Measurements from ENCODE around the gene DPYD.

DPYD gene

GRCh38 chr1:97114842-97115241 is 806.0 kb downstream of the DPYD start:
- Mint-ChIP-seq H3K4me1 (ENCODE audit: low read depth) (no peaks in the 10 kb centered on the region), H3K4me3 (no peak overlapping the region), H3K36me3 (ENCODE audit: low read depth) (no peaks in the 10 kb centered on the region), H3K27ac (no peak overlapping the region), H3K27me3 (ENCODE audit: low read depth) (no peaks in the 10 kb centered on the region), H3K9me3 (no peaks in the 10 kb centered on the region)
- no peak for DNase-seq (ENCODE audit: low spot score)

GRCh38 chr1:97112442-97112841 is 808.4 kb downstream of the DPYD start:
- H3K9me3 Mint-ChIP-seq = no peaks in the 10 kb centered on the region
- no peaks in the 10 kb centered on the region for H3K27me3 Mint-ChIP-seq (ENCODE audit: low read depth)
- no peak overlapping the region for H3K4me3 Mint-ChIP-seq
- DNase-seq (ENCODE audit: low spot score) = no peak
- H3K27ac Mint-ChIP-seq = no peak overlapping the region
- H3K4me1 Mint-ChIP-seq (ENCODE audit: low read depth) = no peaks in the 10 kb centered on the region
- H3K36me3 Mint-ChIP-seq (ENCODE audit: low read depth) = no peaks in the 10 kb centered on the region

DNA sequence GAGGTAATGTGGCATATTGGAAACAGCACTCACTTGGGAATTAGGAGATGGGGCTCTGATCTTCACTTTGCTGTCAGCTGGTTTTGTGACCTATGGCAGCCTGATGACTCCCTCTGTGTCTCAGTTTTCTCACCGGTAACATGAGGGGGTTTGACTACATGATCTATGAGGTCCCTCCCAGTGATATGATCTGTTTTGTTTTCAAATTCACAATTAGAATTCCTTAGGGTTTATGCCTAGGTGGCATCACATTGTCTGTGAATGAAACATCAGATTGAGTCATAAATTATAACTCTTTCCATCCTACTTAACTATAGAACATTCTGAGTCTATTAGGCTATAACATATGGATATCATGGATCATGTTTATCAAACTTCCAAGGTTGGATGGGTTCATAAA is 812.7 kb downstream of the DPYD start:
- H3K27me3 Mint-ChIP-seq (ENCODE audit: low read depth) = no peaks in the 10 kb centered on the region
- H3K4me1 Mint-ChIP-seq (ENCODE audit: low read depth) = no peaks in the 10 kb centered on the region
- no peaks in the 10 kb centered on the region for H3K36me3 Mint-ChIP-seq (ENCODE audit: low read depth)
- H3K27ac Mint-ChIP-seq = no peak overlapping the region
- H3K4me3 Mint-ChIP-seq = no peak overlapping the region
- no peaks in the 10 kb centered on the region for H3K9me3 Mint-ChIP-seq
- no peak for DNase-seq (ENCODE audit: low spot score)

DNA sequence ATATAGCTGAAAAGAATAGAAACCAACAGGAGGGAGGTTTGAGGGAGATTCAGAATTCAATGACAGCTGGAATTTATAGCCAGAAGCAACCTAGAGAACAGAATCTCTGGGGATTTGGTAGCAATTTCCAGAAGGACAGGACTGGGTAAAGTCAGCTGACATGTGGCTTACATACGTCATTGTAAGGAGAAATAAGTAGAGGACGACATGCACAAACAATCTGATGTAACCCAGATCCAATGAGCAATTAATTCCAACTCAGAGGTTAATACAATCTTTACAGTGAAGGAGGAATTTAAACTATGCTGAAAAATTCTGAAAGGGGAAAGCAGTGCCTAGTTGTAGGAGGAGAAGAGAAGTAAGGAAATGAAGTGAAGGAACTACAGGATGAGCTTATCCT is 815.3 kb downstream of the DPYD start:
- no peak overlapping the region for H3K27ac Mint-ChIP-seq
- no peaks in the 10 kb centered on the region for H3K9me3 Mint-ChIP-seq
- no peaks in the 10 kb centered on the region for H3K36me3 Mint-ChIP-seq (ENCODE audit: low read depth)
- no peaks in the 10 kb centered on the region for H3K27me3 Mint-ChIP-seq (ENCODE audit: low read depth)
- no peaks in the 10 kb centered on the region for H3K4me1 Mint-ChIP-seq (ENCODE audit: low read depth)
- DNase-seq (ENCODE audit: low spot score) = no peak
- H3K4me3 Mint-ChIP-seq = no peak overlapping the region

DNA sequence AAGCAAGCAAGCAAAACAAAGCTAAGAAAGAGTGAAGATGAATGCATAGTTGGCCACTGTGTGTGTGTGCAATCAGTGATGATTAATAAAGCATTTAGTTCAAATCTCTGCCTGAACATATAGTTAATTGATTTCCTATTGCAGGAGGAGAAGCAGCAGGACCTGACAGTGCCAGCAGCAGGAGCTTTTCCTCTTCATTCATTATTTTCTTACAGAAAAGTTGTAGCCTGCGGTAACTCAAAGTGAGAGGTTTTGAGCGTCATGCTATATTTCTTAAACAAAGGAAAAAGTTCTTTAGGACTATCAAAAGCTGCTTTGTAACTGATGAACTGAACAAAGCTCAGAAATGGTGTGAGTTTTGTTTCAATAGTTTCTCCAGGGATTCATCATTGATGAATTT is 819.3 kb downstream of the DPYD start:
- H3K9me3 Mint-ChIP-seq = no peaks in the 10 kb centered on the region
- H3K4me1 Mint-ChIP-seq (ENCODE audit: low read depth) = no peaks in the 10 kb centered on the region
- DNase-seq (ENCODE audit: low spot score) = no peak
- H3K27me3 Mint-ChIP-seq (ENCODE audit: low read depth) = no peaks in the 10 kb centered on the region
- no peak overlapping the region for H3K27ac Mint-ChIP-seq
- H3K36me3 Mint-ChIP-seq (ENCODE audit: low read depth) = peaks cover 5% of the 10 kb centered on the region
- H3K4me3 Mint-ChIP-seq = no peak overlapping the region

GRCh38 chr1:97097404-97097925 is 823.4 kb downstream of the DPYD start:
- no peak for DNase-seq (ENCODE audit: low spot score)
- Mint-ChIP-seq H3K9me3 (no peaks in the 10 kb centered on the region), H3K36me3 (ENCODE audit: low read depth) (peaks cover 5% of the 10 kb centered on the region), H3K27me3 (ENCODE audit: low read depth) (no peaks in the 10 kb centered on the region), H3K4me1 (ENCODE audit: low read depth) (no peaks in the 10 kb centered on the region), H3K27ac (no peak overlapping the region), H3K4me3 (no peak overlapping the region)

DNA sequence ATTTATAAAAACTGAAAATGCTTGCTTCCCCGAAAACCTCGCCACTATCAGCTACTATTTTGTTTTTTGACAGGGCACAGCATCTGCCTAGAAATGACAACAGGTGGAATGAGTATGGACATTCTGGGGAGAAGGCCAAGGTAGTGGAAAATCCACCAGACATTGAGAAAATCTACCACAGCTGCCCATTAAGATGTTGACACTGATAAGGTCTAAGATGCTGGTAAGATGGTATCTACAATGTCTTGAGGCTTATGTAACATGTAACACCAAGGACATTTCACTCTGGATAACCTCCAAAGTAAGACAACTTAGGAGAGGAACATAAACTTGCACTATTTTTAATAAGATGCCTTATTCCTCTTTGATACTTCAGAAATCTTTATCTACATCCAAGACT is 825.1 kb downstream of the DPYD start:
- no peaks in the 10 kb centered on the region for H3K27me3 Mint-ChIP-seq (ENCODE audit: low read depth)
- H3K4me3 Mint-ChIP-seq = no peak overlapping the region
- H3K9me3 Mint-ChIP-seq = no peaks in the 10 kb centered on the region
- DNase-seq (ENCODE audit: low spot score) = no peak
- H3K36me3 Mint-ChIP-seq (ENCODE audit: low read depth) = peaks cover 5% of the 10 kb centered on the region
- no peaks in the 10 kb centered on the region for H3K4me1 Mint-ChIP-seq (ENCODE audit: low read depth)
- no peak overlapping the region for H3K27ac Mint-ChIP-seq

- no peaks in the 10 kb centered on the region for H3K9me3 Mint-ChIP-seq
- peaks cover 5% of the 10 kb centered on the region for H3K36me3 Mint-ChIP-seq (ENCODE audit: low read depth)
- H3K4me1 Mint-ChIP-seq (ENCODE audit: low read depth) = no peaks in the 10 kb centered on the region
- no peaks in the 10 kb centered on the region for H3K27me3 Mint-ChIP-seq (ENCODE audit: low read depth)
- H3K4me3 Mint-ChIP-seq = no peak overlapping the region
- DNase-seq (ENCODE audit: low spot score) = no peak
- H3K27ac Mint-ChIP-seq = no peak overlapping the region
These were observed 826.4 kb downstream of the DPYD start for GRCh38 chr1:97094247-97094972.

DNA sequence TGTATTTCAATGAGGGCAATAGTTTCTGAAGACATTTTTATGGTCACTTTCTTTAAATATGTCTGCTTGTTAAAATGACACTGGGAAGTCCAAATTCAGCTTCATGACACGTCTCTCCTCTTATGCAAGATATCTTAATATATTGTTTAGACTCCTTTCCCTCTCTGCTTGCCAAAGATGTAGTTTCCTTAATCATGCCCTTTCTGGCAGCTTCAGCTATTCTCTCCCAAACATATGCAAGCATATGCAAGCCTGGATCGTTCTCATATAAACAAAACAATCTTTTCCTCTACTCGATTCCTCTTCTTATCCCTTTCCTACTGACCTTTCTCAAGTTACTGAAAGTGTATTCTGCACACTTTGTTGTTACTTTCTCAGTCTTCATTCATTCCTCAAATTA is 827.1 kb downstream of the DPYD start:
- H3K36me3 Mint-ChIP-seq (ENCODE audit: low read depth) = peaks cover 5% of the 10 kb centered on the region
- DNase-seq (ENCODE audit: low spot score) = no peak
- H3K27ac Mint-ChIP-seq = no peak overlapping the region
- H3K9me3 Mint-ChIP-seq = no peaks in the 10 kb centered on the region
- H3K4me3 Mint-ChIP-seq = no peak overlapping the region
- no peaks in the 10 kb centered on the region for H3K4me1 Mint-ChIP-seq (ENCODE audit: low read depth)
- no peaks in the 10 kb centered on the region for H3K27me3 Mint-ChIP-seq (ENCODE audit: low read depth)

GRCh38 chr1:97092824-97093223 is 828.0 kb downstream of the DPYD start:
- Mint-ChIP-seq H3K4me3 (no peak overlapping the region), H3K36me3 (ENCODE audit: low read depth) (peaks cover 5% of the 10 kb centered on the region), H3K4me1 (ENCODE audit: low read depth) (no peaks in the 10 kb centered on the region), H3K27ac (no peak overlapping the region), H3K9me3 (no peaks in the 10 kb centered on the region), H3K27me3 (ENCODE audit: low read depth) (no peaks in the 10 kb centered on the region)
- DNase-seq (ENCODE audit: low spot score) = no peak

- H3K4me1 Mint-ChIP-seq (ENCODE audit: low read depth) = no peaks in the 10 kb centered on the region
- H3K4me3 Mint-ChIP-seq = no peak overlapping the region
- H3K27ac Mint-ChIP-seq = no peak overlapping the region
- H3K27me3 Mint-ChIP-seq (ENCODE audit: low read depth) = no peaks in the 10 kb centered on the region
- DNase-seq (ENCODE audit: low spot score) = no peak
- H3K9me3 Mint-ChIP-seq = no peaks in the 10 kb centered on the region
- H3K36me3 Mint-ChIP-seq (ENCODE audit: low read depth) = peaks cover under 1% of the 10 kb centered on the region
These were observed 829.2 kb downstream of the DPYD start for GRCh38 chr1:97091679-97092078.

- H3K27ac Mint-ChIP-seq = no peak overlapping the region
- no peaks in the 10 kb centered on the region for H3K36me3 Mint-ChIP-seq (ENCODE audit: low read depth)
- no peaks in the 10 kb centered on the region for H3K27me3 Mint-ChIP-seq (ENCODE audit: low read depth)
These were observed 829.6 kb downstream of the DPYD start for GRCh38 chr1:97091263-97091662.

DNA sequence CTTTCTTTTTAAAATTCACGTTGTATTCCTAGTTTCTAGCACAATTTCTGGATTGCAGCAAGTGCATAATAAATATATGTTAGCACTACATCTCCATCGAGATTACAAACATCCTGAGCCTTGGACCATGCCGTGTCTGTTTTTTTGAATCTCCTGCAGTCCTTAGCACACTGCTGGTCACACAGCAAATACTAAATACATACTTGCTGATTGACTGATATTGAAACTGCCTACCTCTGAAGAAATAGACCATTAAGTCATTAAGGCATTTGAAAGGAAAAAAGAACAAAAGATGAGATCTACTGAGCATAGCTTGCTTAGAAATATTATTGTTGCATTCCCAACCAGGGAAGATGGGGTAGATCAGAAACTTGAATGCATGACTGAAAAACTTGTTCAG is 830.1 kb downstream of the DPYD start:
- Mint-ChIP-seq H3K36me3 (ENCODE audit: low read depth) (no peaks in the 10 kb centered on the region), H3K27ac (no peak overlapping the region), H3K4me3 (no peak overlapping the region), H3K9me3 (no peaks in the 10 kb centered on the region), H3K27me3 (ENCODE audit: low read depth) (no peaks in the 10 kb centered on the region), H3K4me1 (ENCODE audit: low read depth) (no peaks in the 10 kb centered on the region)
- DNase-seq (ENCODE audit: low spot score) = no peak

More at GRCh38 chr1:97091263-97091662, 829.6 kb downstream of the DPYD start:
- Mint-ChIP-seq H3K4me1 (ENCODE audit: low read depth) (no peaks in the 10 kb centered on the region), H3K4me3 (no peak overlapping the region), H3K9me3 (no peaks in the 10 kb centered on the region)
- DNase-seq (ENCODE audit: low spot score) = no peak

GRCh38 chr1:97089173-97089572 is 831.7 kb downstream of the DPYD start:
- H3K27ac Mint-ChIP-seq = no peak overlapping the region
- no peak for DNase-seq (ENCODE audit: low spot score)
- no peaks in the 10 kb centered on the region for H3K27me3 Mint-ChIP-seq (ENCODE audit: low read depth)
- no peaks in the 10 kb centered on the region for H3K36me3 Mint-ChIP-seq (ENCODE audit: low read depth)
- H3K4me3 Mint-ChIP-seq = no peak overlapping the region
- H3K9me3 Mint-ChIP-seq = no peaks in the 10 kb centered on the region
- no peaks in the 10 kb centered on the region for H3K4me1 Mint-ChIP-seq (ENCODE audit: low read depth)

DNA sequence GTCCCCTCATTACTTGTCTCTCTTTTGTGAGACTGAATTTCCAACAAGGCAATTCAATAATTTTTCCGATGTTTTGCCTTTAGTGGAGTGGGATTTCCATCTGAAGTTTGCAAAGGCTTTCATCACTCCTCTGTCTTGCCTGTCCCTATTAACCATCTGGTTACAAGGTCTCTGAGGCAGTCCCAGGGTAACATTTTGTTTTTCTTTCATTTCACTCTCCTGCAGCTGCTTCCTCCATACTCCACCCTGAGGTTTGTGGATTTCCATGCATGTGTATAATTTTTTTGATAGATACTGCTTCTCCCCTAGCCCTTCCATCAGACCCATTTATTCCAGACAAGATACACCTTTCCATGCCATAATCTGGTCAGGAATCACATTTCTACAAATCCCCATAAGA is 832.4 kb downstream of the DPYD start:
- H3K4me3 Mint-ChIP-seq = no peak overlapping the region
- no peak for DNase-seq (ENCODE audit: low spot score)
- H3K27ac Mint-ChIP-seq = no peak overlapping the region
- H3K36me3 Mint-ChIP-seq (ENCODE audit: low read depth) = no peaks in the 10 kb centered on the region
- H3K9me3 Mint-ChIP-seq = no peaks in the 10 kb centered on the region
- H3K27me3 Mint-ChIP-seq (ENCODE audit: low read depth) = no peaks in the 10 kb centered on the region
- no peaks in the 10 kb centered on the region for H3K4me1 Mint-ChIP-seq (ENCODE audit: low read depth)

All from T-helper 2 cell treated with Interferon-gamma antibody and Interleukin-4, amounts not matched to agents 5 μg/mL and 100 μg/mL, for 36 hours (primary cell).